Ovary (tissue), 9 donors: ENCODE results near the gene KLHL17. TPM values are rescaled to one million over a fixed set of nuclear protein-coding genes. Genes with fewer than 3 reads are reported as not detected.

Experiments used
- DNase-seq, 5 donors: peaks; one replicate each; pipeline ENCODE4 v3.0.0-alpha.2; 2019 to 2020
- H3K27ac ChIP-seq, 2 donors: fragments of 200-600 bp; one replicate each; pipeline versions ENCODE4 v1.5.1 to v1.8.0; 2019 to 2022
- H3K27me3 ChIP-seq: fragments of 200-600 bp; one replicate; pipeline ENCODE4 v1.8.0; 2022
- H3K36me3 ChIP-seq: fragments of 200-600 bp; sonication (generic); one replicate; pipeline ENCODE4 v1.5.1; 2019
- H3K4me1 ChIP-seq: one replicate; pipeline ENCODE4 v1.8.1; 2013; ENCODE audit warnings: mild to moderate bottlenecking, moderate library complexity; ENCODE audit not compliant: insufficient read depth
- H3K4me3 ChIP-seq: fragments of 200-600 bp; sonication (generic); one replicate; pipeline ENCODE4 v1.5.1; 2017
- H3K9me3 ChIP-seq, 2 donors: fragments of 200-600 bp in 1 of 2; sonication (generic) in 1 of 2; one replicate each; pipeline versions ENCODE4 v1.5.1 to v1.8.1; 2013 to 2019; ENCODE audit warnings: mild to moderate bottlenecking in 1 of 2, moderate library complexity in 1 of 2
- EP300 ChIP-seq: sonication (generic); formaldehyde crosslinking; IDR thresholded peaks from one replicate; pipeline ENCODE4 v1.6.1; 2017; ENCODE audit warnings: antibody characterized with exemption
- POLR2A ChIP-seq: fragments of 450-650 bp; IDR thresholded peaks from one replicate; pipeline ENCODE4 v1.6.1; 2017; ENCODE audit warnings: antibody characterized with exemption, mild to moderate bottlenecking, moderate library complexity
- WGBS, 3 donors: extraction: QIAGEN DNeasy Blood & Tissue Kit in 1 of 3; methylation state at CpG; one replicate each; pipeline versions ENCODE4 v1.1.5 to v1.1.7; 2013 to 2017; 5-methylcytosine and 5-hydroxymethylcytosine counted together
- intact Hi-C, 4 donors: fragments of 100-400 bp; cut with DNase I; formaldehyde crosslinking; loops; one replicate each; pipeline versions ENCODE4 v1.11.0 to v1.15.1; 2022 to 2023
- polyA plus RNA-seq, 2 donors: library from polyadenylated mRNA; stranded (reverse); fragments of 200-250 nt in 1 of 2; fragments of 350-450 nt in 1 of 2; fragmentation: Illumina TruSeq in 1 of 2; extraction: RNeasy Lipid Tissue Mini Kit (QIAGEN cat#74804) in 1 of 2; gene quantifications; one replicate each; pipeline ENCODE4 v1.2.3, GENCODE V29; 2013 to 2014
- total RNA-seq, 7 donors: library from RNA; depleted of rRNA in 2 of 7; stranded (reverse); fragments of >200 nt in 2 of 7; fragmentation: NEBNext Ultra II Directional in 3 of 7; extraction: Animal tissue kit (Norgen Biotek cat#: 25700) in 3 of 7; gene quantifications; one replicate each; pipeline versions ENCODE4 v1.1.0 to v1.2.4, GENCODE V29; 2016 to 2023
- TF ChIP-seq, protein P1 (sequence below), 3 donors: fragments of 450-650 bp in 2 of 3; fragments of 200-600 bp in 1 of 3; IDR thresholded peaks; one replicate each; pipeline versions ENCODE4 v1.5.1 to v1.8.0; 2016 to 2022; ENCODE audit warnings: antibody characterized with exemption in 3 of 3, mild to moderate bottlenecking in 1 of 3
- donor health status: DM: no; HTN: no; CAD: no; lungs with moderate emphysema.
- donor health status: DM: no; HTN: no; CAD: no.
- donor health status: Bipolar disorder and iron deficiency.
- donor health status: DM: yes; HTN: yes; CAD: no.
- donor health status: DM: no; HTN: no; CAD: no.
- donor health status: DM: yes; HTN: yes; CAD: no.

The KLHL17 gene
- total and polyA plus RNA-seq, 9 donors = 0.13 to 6.7 (median 2.1) TPM

DNA sequence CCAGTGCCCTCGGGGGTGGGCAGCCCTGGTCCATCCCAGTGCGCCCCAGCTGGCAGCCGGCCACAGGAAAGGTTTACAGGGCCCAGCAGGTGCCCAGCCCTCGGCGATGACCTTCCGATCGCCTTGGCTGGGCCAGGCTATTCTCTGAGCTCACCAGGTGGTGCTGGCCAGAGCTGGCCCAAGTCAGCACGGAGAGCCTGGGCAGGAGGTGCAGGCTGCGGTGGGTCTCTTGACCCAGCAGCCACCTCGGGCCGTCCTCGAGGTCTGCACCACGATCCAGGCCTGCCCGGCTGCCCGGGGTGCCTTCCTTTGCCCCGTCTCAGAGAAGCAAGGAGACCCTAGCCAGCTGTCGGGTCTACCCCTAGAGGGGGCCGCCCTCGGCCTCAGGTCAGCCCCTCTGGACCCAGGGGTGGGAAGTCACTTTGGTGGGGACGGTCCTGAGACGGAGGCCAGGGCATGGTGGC is 21.1 kb downstream of the KLHL17 start:
- intact Hi-C loops = loop anchor here in 2 of 4 donors (10.0 kb wide), 1 partner anchor 313 kb away; no protein-coding TSS in a partner anchor
- no peak for TF ChIP-seq POLR2A
- TF ChIP-seq, protein P1, sequence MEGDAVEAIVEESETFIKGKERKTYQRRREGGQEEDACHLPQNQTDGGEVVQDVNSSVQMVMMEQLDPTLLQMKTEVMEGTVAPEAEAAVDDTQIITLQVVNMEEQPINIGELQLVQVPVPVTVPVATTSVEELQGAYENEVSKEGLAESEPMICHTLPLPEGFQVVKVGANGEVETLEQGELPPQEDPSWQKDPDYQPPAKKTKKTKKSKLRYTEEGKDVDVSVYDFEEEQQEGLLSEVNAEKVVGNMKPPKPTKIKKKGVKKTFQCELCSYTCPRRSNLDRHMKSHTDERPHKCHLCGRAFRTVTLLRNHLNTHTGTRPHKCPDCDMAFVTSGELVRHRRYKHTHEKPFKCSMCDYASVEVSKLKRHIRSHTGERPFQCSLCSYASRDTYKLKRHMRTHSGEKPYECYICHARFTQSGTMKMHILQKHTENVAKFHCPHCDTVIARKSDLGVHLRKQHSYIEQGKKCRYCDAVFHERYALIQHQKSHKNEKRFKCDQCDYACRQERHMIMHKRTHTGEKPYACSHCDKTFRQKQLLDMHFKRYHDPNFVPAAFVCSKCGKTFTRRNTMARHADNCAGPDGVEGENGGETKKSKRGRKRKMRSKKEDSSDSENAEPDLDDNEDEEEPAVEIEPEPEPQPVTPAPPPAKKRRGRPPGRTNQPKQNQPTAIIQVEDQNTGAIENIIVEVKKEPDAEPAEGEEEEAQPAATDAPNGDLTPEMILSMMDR (IDR thresholded peaks at IDR 0.05) = no peak

DNA sequence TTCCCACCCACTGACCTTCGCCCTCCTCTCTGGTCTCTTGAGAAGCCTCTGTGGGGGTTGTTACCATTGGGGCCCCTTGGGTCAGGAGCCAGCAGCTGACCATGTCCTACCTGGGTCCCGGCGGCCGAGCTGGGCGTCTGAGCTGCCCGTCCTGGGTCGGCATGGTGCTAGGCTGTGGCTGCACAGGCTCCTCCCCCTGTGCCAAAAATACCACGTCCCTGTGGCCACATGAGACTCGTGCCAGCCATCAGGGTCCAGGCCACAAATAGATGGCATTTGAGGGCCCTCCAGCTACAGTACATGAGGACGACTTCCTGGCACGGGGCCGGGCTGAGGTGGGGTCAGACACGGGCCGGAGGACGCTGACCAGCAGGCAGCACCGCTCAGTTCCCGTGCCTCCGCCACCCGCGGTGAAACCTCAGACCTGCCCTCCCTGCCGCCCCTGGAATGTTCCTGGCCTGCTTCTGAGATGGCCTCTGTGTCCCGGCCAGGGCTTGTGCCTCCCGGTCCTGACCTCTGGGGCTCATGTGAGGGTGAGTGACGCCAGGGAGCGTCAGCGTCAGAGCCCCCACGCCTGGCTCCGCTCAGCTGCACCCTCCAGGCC is 21.7 kb downstream of the KLHL17 start, which contains the start of gene PERM1:
Gene PERM1, minus strand, starts transcription at position 139 of the 604 bp plus-strand sequence. CDS start 1,064 bp downstream, outside the sequence.
- intact Hi-C loops = loop anchor here in 2 of 4 donors (10.0 kb wide), 1 partner anchor 313 kb away; no protein-coding TSS in a partner anchor
- Histone ChIP-seq H3K36me3 (no peaks in the 10 kb centered on the region), H3K4me3 (no peak within 1 kb of the TSS), H3K9me3 (no peaks in the 10 kb centered on the region), H3K27me3 (no peaks in the 10 kb centered on the region), H3K27ac (no peak within 1 kb of the TSS), H3K4me1 (no peaks in the 10 kb centered on the region)
- WGBS, 3 donors = 41 to 59% (median 48%) methylated on average over 26 to 28 of the region's 28 CpGs
- DNase-seq = peak in 2 of 5 donors; percentile 16 to 32
- no peak for TF ChIP-seq EP300
- TF ChIP-seq POLR2A = no peak
- TF ChIP-seq, protein P1 (IDR thresholded peaks at IDR 0.05) = no peak

More for the DNA sequence above, 21.1 kb downstream of the KLHL17 start:
- Histone ChIP-seq H3K36me3 (no peaks in the 10 kb centered on the region), H3K4me1 (no peaks in the 10 kb centered on the region), H3K4me3 (no peak overlapping the region), H3K27me3 (no peaks in the 10 kb centered on the region), H3K9me3 (no peaks in the 10 kb centered on the region), H3K27ac (no peak overlapping the region)
- 64 to 79% (median 67%) methylated on average over 20 to 21 of the region's 21 CpGs for WGBS, 3 donors
- DNase-seq = peak in 1 of 5 donors; percentile 23

DNA sequence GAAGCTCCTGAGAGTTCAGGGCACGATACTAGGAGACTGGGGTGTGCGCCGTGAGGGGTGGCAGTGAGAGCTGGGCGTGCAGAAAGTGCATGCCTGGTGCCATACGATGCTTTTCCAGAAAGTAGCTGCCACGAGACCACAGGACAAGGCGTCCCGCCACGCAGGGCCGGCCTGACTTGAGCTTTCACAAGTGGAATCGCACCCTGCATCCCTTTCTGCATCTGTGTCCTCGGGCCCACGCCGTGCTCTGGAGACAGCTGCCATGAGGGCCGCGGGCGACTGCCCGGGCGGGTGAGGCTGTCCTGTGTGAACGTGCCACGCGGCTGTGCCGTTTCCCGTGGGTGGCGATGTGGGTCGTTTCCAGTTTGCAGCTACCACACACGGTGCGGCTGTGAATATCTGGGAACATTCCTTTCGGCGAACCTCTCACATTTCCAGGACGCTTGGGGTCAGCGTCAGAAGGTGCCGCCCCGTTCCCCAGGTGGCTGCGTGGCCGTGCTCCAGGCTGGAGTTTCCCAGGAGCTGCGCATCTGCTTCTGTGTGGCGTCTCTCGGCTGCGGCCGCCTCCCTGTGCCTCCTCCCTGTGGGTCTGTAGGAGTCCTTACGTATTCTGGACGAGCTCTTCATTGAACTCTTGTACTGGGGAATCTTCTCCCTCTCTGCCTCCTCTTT is 22.5 kb downstream of the KLHL17 start:
- WGBS, 3 donors = 67 to 84% (median 79%) methylated on average over 41 to 43 of the region's 43 CpGs
- intact Hi-C loops = loop anchor here in 2 of 4 donors (10.0 kb wide), 1 partner anchor 312 kb away; no protein-coding TSS in a partner anchor
- H3K9me3 ChIP-seq = no peaks in the 10 kb centered on the region
- no peak for TF ChIP-seq POLR2A
- TF ChIP-seq EP300 = no peak
- TF ChIP-seq, protein P1 (IDR thresholded peaks at IDR 0.05) = no peak
- DNase-seq = peak in 1 of 5 donors; percentile 32
- H3K4me1 ChIP-seq = no peaks in the 10 kb centered on the region
- no peak overlapping the region for H3K4me3 ChIP-seq
- H3K27ac ChIP-seq = no peak overlapping the region
- no peaks in the 10 kb centered on the region for H3K27me3 ChIP-seq
- no peaks in the 10 kb centered on the region for H3K36me3 ChIP-seq

DNA sequence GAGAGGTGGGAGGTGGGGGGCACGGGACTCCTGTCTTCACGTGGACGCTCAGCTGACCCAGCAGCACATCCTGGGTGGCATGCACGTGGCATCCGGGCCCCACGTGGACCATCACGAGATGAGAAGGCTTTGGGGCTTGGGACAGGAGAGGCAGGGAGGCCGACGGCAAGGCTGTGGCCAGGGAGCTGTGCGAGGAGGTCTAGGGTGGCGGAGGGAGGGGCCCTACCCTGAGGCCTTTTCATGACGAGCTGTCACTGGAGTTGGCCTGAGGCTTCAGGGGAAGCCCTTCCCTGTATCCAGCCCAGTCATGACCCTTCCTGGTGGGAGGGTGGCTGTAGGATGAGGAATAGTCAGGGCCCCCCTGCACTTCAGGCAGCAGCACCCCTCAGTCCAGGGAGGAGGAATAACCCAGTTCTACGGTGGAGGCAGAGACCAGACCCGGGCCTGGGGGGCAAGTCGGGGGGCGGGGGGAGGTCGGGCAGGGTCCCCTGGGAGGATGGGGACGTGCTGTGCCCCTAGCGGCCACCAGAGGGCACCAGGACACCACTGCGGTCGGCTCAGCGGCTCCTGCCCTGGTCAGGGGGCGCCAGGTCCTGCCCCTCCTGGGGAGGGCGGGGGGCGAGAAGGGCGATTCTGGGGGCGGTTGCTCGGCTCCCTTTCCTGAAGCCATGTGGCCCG is 23.6 kb downstream of the KLHL17 start:
- intact Hi-C loops = loop anchor here in 2 of 4 donors (2.0 to 10.0 kb wide), 2 partner anchors 79 to 311 kb away; no protein-coding TSS in a partner anchor
- Histone ChIP-seq H3K4me1 (no peaks in the 10 kb centered on the region), H3K36me3 (no peaks in the 10 kb centered on the region), H3K4me3 (no peak overlapping the region), H3K27ac (no peak overlapping the region), H3K9me3 (no peaks in the 10 kb centered on the region), H3K27me3 (no peaks in the 10 kb centered on the region)
- 15 to 22% (median 21%) methylated on average over 26 to 29 of the region's 29 CpGs for WGBS, 3 donors
- DNase-seq = peak in 4 of 5 donors; percentile 37 to 71 (median 62)
- TF ChIP-seq, protein P1 (IDR thresholded peaks at IDR 0.05) = peak; percentile 33 to 80 (median 49)
- TF ChIP-seq EP300 = no peak
